K562 (cell line): ENCODE results near the gene ZSCAN26. TPM values are rescaled to one million over a fixed set of nuclear protein-coding genes. Genes with fewer than 3 reads are reported as not detected.
A peak's percentile ranks its signal among the peaks of the same experiment; 100 is the strongest.

Experiments
- CBX2 ChIP-seq: fragments of 200-600 bp; sonication (generic); IDR thresholded peaks from one replicate; pipeline ENCODE4 v1.6.1; 2012; ENCODE audit warnings: mild to moderate bottlenecking, low read length, inconsistent platforms; ENCODE audit not compliant: insufficient read depth, poor library complexity, severe bottlenecking
- FOXA1 ChIP-seq: fragments of 450-650 bp; IDR thresholded peaks from 2 replicates; pipeline ENCODE4 v1.6.1; 2016; ENCODE audit warnings: mild to moderate bottlenecking, borderline replicate concordance
- FOXP1 ChIP-seq: sonication (generic); formaldehyde crosslinking; IDR thresholded peaks from 2 replicates; pipeline ENCODE4 v1.8.0; 2022; ENCODE audit warnings: mild to moderate bottlenecking, missing genetic modification reagents
- HDAC1 ChIP-seq, 2 experiments: fragments of 450-650 bp; IDR thresholded peaks; 2 replicates each; pipeline ENCODE4 v1.6.1; 2016 to 2017; ENCODE audit warnings: inconsistent platforms in 1 of 2, mild to moderate bottlenecking in 1 of 2, moderate library complexity in 1 of 2
- HOMEZ ChIP-seq: fragments of 250-450 bp; sonication (Bioruptor Pico); IDR thresholded peaks from 2 replicates; pipeline ENCODE4 v1.4.0; 2020; ENCODE audit warnings: mild to moderate bottlenecking, moderate library complexity
- JUN ChIP-seq, 2 experiments: sonication (generic) in 1 of 2; formaldehyde crosslinking in 1 of 2; IDR thresholded peaks; 2 replicates each; pipeline versions ENCODE4 v1.6.1 to v1.8.0; 2012 to 2022; ENCODE audit warnings: borderline replicate concordance in 2 of 2, mild to moderate bottlenecking in 2 of 2, improper control_type of control experiment in 1 of 2, low read depth in 1 of 2, low read length in 1 of 2, missing genetic modification reagents in 1 of 2
- KAT8 ChIP-seq: fragments of 450-650 bp; IDR thresholded peaks from 2 replicates; pipeline ENCODE4 v1.6.1; 2016; ENCODE audit warnings: low read depth, mild to moderate bottlenecking
- LEF1 ChIP-seq: fragments of 450-650 bp; IDR thresholded peaks from 2 replicates; pipeline ENCODE4 v1.6.1; 2016; ENCODE audit warnings: mild to moderate bottlenecking
- MTA3 ChIP-seq: fragments of 450-650 bp; formaldehyde crosslinking; IDR thresholded peaks from 2 replicates; pipeline ENCODE4 v1.6.1; 2017; ENCODE audit warnings: mild to moderate bottlenecking, borderline replicate concordance
- NONO ChIP-seq, 2 experiments: fragments of 200-400 bp in 1 of 2; fragments of 450-650 bp in 1 of 2; formaldehyde crosslinking in 1 of 2; IDR thresholded peaks; 2 replicates each; pipeline ENCODE4 v1.6.1; 2017; ENCODE audit warnings: low read depth in 2 of 2, mild to moderate bottlenecking in 2 of 2, moderate library complexity in 2 of 2, low read length in 1 of 2
- RBM22 ChIP-seq: fragments of 200-400 bp; formaldehyde crosslinking; IDR thresholded peaks from 2 replicates; pipeline ENCODE4 v1.6.1; 2018; ENCODE audit warnings: low read length, low read depth; ENCODE audit not compliant: poor library complexity, severe bottlenecking
- RHOXF2B ChIP-seq: fragments of 250-450 bp; sonication (Bioruptor Pico); conservative IDR thresholded peaks from 2 replicates; pipeline ENCODE4 v1.5.1; 2021
- SP1 ChIP-seq: sonication (generic); formaldehyde crosslinking; IDR thresholded peaks from 2 replicates; pipeline ENCODE4 v1.8.1; 2022; ENCODE audit warnings: mild to moderate bottlenecking, missing genetic modification reagents
- SREBF2 ChIP-seq: sonication (generic); formaldehyde crosslinking; IDR thresholded peaks from 2 replicates; pipeline ENCODE4 v1.4.0; 2020; ENCODE audit warnings: mild to moderate bottlenecking, missing genetic modification reagents
- TAF1 ChIP-seq: IDR thresholded peaks from 2 replicates; pipeline ENCODE4 v1.6.1; 2011; ENCODE audit warnings: mild to moderate bottlenecking, low read length, moderate library complexity; ENCODE audit not compliant: insufficient read depth, control insufficient read depth, severe bottlenecking; ENCODE audit errors: extremely low read depth
- TEAD4 ChIP-seq, 2 experiments: sonication (generic) in 1 of 2; formaldehyde crosslinking in 1 of 2; IDR thresholded peaks; 2 replicates each; pipeline versions ENCODE4 v1.6.1 to v1.8.0; 2012 to 2022; ENCODE audit warnings: borderline replicate concordance in 1 of 2, inconsistent platforms in 1 of 2, low read length in 1 of 2, mild to moderate bottlenecking in 1 of 2, missing genetic modification reagents in 1 of 2
- THAP7 ChIP-seq: fragments of 250-450 bp; sonication (Bioruptor Pico); IDR thresholded peaks from 2 replicates; pipeline ENCODE4 v1.5.0; 2021
- THRAP3 ChIP-seq: fragments of 450-650 bp; IDR thresholded peaks from 2 replicates; pipeline ENCODE4 v1.6.1; 2016; ENCODE audit warnings: mild to moderate bottlenecking, inconsistent platforms, borderline replicate concordance
- ZFP30 ChIP-seq: fragments of 250-450 bp; sonication (Bioruptor Pico); IDR thresholded peaks from 2 replicates; pipeline ENCODE4 v1.8.0; 2022; ENCODE audit warnings: moderate library complexity, mild to moderate bottlenecking, inconsistent platforms, borderline replicate concordance
- ZNF398 ChIP-seq: fragments of 250-450 bp; sonication (Bioruptor Pico); IDR thresholded peaks from 2 replicates; pipeline ENCODE4 v1.8.0; 2021; ENCODE audit warnings: moderate library complexity, mild to moderate bottlenecking, inconsistent platforms
- ZNF444 ChIP-seq: fragments of 250-450 bp; sonication (Bioruptor Pico); IDR thresholded peaks from 2 replicates; pipeline ENCODE4 v1.4.0; 2020; ENCODE audit warnings: mild to moderate bottlenecking, moderate library complexity
- polyA plus RNA-seq, 8 experiments: library from polyadenylated mRNA; depleted of rRNA in 4 of 8; stranded (reverse) in 5 of 8; unstranded in 3 of 8; fragments of >200 nt; fragmentation: Nextera tagmentation in 2 of 8; fragmentation: Illumina TruSeq in 1 of 8; extraction: Ambion mirVana in 2 of 8; extraction: Trizol in 1 of 8; gene quantifications; 2 replicates each; pipeline versions ENCODE4 v1.2.1 to v1.2.3, GENCODE V29; 2011 to 2014; ENCODE audit warnings: inconsistent platforms in 1 of 8, missing spikeins in 1 of 8
- total RNA-seq, 7 experiments: library from RNA; depleted of rRNA in 6 of 7; stranded (reverse); fragments of >200 nt in 6 of 7; fragmentation: Illumina TruSeq in 2 of 7; extraction: Trizol in 2 of 7; gene quantifications; 2 replicates each; pipeline versions ENCODE4 v1.2.1 to v1.2.3, GENCODE V29; 2011 to 2021; ENCODE audit warnings: low replicate concordance in 1 of 7
- TF ChIP-seq, protein P1 (sequence below): sonication (generic); formaldehyde crosslinking; IDR thresholded peaks from 2 replicates; pipeline ENCODE4 v1.8.1; 2023; ENCODE audit warnings: mild to moderate bottlenecking, missing genetic modification reagents

The ZSCAN26 gene
- total and polyA plus RNA-seq, 9 of the 15 experiments (the other 6 are each of a cell fraction or from before 2014, with no cell fraction given): 5.9 to 14.2 (median 10.5) TPM

GRCh38 chr6:28281288-28282064 lies 14.5 kb downstream of the ZSCAN26 start, which contains the start of gene PGBD1 (continued):
- TF ChIP-seq LEF1 (no peak), THRAP3 (no peak), THAP7 (CRISPR knock-in tag) (no peak), TEAD4 (IDR thresholded peaks at IDR 0.05; ENCODE audit: low read length) (no peak), TEAD4 (CRISPR knock-in tag; IDR thresholded peaks at IDR 0.05; ENCODE audit: borderline replicate concordance) (no peak), SP1 (CRISPR knock-in tag) (peak; percentile 35; the same call in 1 of the 2 replicates), TAF1 (peak; percentile 92), JUN (IDR thresholded peaks at IDR 0.05; ENCODE audit: borderline replicate concordance, low read depth, low read length) (no peak), JUN (CRISPR knock-in tag; IDR thresholded peaks at IDR 0.05; ENCODE audit: borderline replicate concordance) (no peak), RHOXF2B (CRISPR knock-in tag) (no peak), CBX2 (no peak), HOMEZ (CRISPR knock-in tag) (no peak), ZNF444 (CRISPR knock-in tag) (no peak), SREBF2 (CRISPR knock-in tag) (no peak), HDAC1 (IDR thresholded peaks at IDR 0.05) (peak in 1 of 2 experiments; percentile 50; a peak in 1 of 4 replicates), KAT8 (no peak), FOXA1 (no peak), FOXP1 (no peak; the same call in 1 of the 2 replicates), ZFP30 (no peak), NONO (IDR thresholded peaks at IDR 0.05; ENCODE audit: low read depth in 2 of 2, low read length in 1 of 2) (peak; percentile 37 to 40; a peak in 1 of 4 replicates), MTA3 (peak; percentile 72), RBM22 (peak; percentile 43), ZNF398 (CRISPR knock-in tag) (no peak)
- TF ChIP-seq, protein P1, sequence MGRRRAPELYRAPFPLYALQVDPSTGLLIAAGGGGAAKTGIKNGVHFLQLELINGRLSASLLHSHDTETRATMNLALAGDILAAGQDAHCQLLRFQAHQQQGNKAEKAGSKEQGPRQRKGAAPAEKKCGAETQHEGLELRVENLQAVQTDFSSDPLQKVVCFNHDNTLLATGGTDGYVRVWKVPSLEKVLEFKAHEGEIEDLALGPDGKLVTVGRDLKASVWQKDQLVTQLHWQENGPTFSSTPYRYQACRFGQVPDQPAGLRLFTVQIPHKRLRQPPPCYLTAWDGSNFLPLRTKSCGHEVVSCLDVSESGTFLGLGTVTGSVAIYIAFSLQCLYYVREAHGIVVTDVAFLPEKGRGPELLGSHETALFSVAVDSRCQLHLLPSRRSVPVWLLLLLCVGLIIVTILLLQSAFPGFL (CRISPR knock-in tag): 0 out of 2 replicates have a peak, but pooled peaks have one; percentile 70
